OCI-LY1 (cell line): ENCODE results near the gene PIH1D1.

Source experiments
- H2AFZ ChIP-seq: fragments of 200-600 bp; sonication (generic), shearing (Covaris generic); 2 replicates; pipeline ENCODE4 v1.6.0; 2014; ENCODE audit warnings: antibody characterized with exemption, mild to moderate bottlenecking, low read length
- H3F3A ChIP-seq: fragments of 200-600 bp; sonication (generic), shearing (Covaris generic); 2 replicates; pipeline ENCODE4 v1.6.0; 2014; ENCODE audit warnings: mild to moderate bottlenecking, antibody characterized with exemption, low read length, moderate library complexity; ENCODE audit not compliant: insufficient read depth
- H3K27ac ChIP-seq: fragments of 200-600 bp; sonication (generic); 2 replicates; pipeline ENCODE4 v1.5.1; 2014; ENCODE audit warnings: low read length, mixed run types, mild to moderate bottlenecking, low read depth; ENCODE audit not compliant: poor library complexity, severe bottlenecking
- H3K27me3 ChIP-seq: fragments of 200-600 bp; sonication (generic); 2 replicates; pipeline ENCODE4 v1.6.0; 2014; ENCODE audit warnings: antibody characterized with exemption, mild to moderate bottlenecking, low read length, moderate library complexity; ENCODE audit not compliant: insufficient read depth
- H3K36me3 ChIP-seq: fragments of 200-600 bp; sonication (generic); 2 replicates; pipeline ENCODE4 v1.6.1; 2014; ENCODE audit warnings: mild to moderate bottlenecking, antibody characterized with exemption, low read length, moderate library complexity, mixed read lengths; ENCODE audit not compliant: insufficient read depth
- H3K4me1 ChIP-seq: fragments of 200-600 bp; sonication (generic); 2 replicates; pipeline ENCODE4 v1.5.1; 2014; ENCODE audit warnings: mild to moderate bottlenecking, low read length, moderate library complexity; ENCODE audit not compliant: insufficient read depth, severe bottlenecking
- H3K4me2 ChIP-seq: fragments of 200-600 bp; sonication (generic), shearing (Covaris generic); 2 replicates; pipeline ENCODE4 v1.6.1; 2014; ENCODE audit warnings: low read length
- H3K4me3 ChIP-seq: fragments of 200-600 bp; sonication (generic); 2 replicates; pipeline ENCODE4 v1.5.1; 2014; ENCODE audit warnings: low read length, low read depth, mild to moderate bottlenecking, mixed read lengths; ENCODE audit not compliant: poor library complexity, severe bottlenecking
- H3K79me2 ChIP-seq: fragments of 200-600 bp; shearing (Covaris generic); 2 replicates; pipeline ENCODE4 v1.6.1; 2016; ENCODE audit warnings: mixed run types, low read length, mixed read lengths; ENCODE audit not compliant: insufficient read depth
- H3K9ac ChIP-seq: fragments of 200-600 bp; sonication (generic), shearing (Covaris generic); 2 replicates; pipeline ENCODE4 v1.6.1; 2014; ENCODE audit warnings: mild to moderate bottlenecking, low read length, mixed read lengths
- H3K9me2 ChIP-seq: fragments of 200-600 bp; sonication (generic), shearing (Covaris generic); 2 replicates; pipeline ENCODE4 v1.6.1; 2014; ENCODE audit warnings: low read depth, mild to moderate bottlenecking, low read length, mixed read lengths
- H3K9me3 ChIP-seq: fragments of 200-600 bp; shearing (Covaris generic); 2 replicates; pipeline ENCODE4 v1.6.1; 2014; ENCODE audit warnings: low read length, mixed read lengths
- H4K20me1 ChIP-seq: fragments of 200-600 bp; sonication (generic), shearing (Covaris generic); 2 replicates; pipeline ENCODE4 v1.6.0; 2016; ENCODE audit warnings: mild to moderate bottlenecking, low read length; ENCODE audit not compliant: insufficient read depth
- CTCF ChIP-seq: fragments of 200-600 bp; sonication (generic), shearing (Covaris generic); IDR thresholded peaks from 2 replicates; pipeline ENCODE4 v1.5.1; 2017; ENCODE audit warnings: mild to moderate bottlenecking, antibody characterized with exemption, low read length, moderate library complexity, mixed read lengths
- EZH2 ChIP-seq: fragments of 200-600 bp; sonication (generic), shearing (Covaris generic); IDR thresholded peaks from 2 replicates; pipeline ENCODE4 v1.8.0; 2017; ENCODE audit warnings: borderline replicate concordance, mixed run types, mild to moderate bottlenecking, antibody characterized with exemption, low read length, moderate library complexity, mixed read lengths

PIH1D1 gene

GRCh38 chr19:49433240-49433901, 18.2 kb downstream of the PIH1D1 start:
- Histone ChIP-seq H2AFZ (no peak overlapping the region), H3K4me2 (no peak overlapping the region)

GRCh38 chr19:49432141-49433073, 19.2 kb downstream of the PIH1D1 start:
- Histone ChIP-seq H3K4me3 (no peak overlapping the region), H3K79me2 (no peaks in the 10 kb centered on the region), H4K20me1 (no peaks in the 10 kb centered on the region), H3K9me3 (no peaks in the 10 kb centered on the region), H3F3A (no peaks in the 10 kb centered on the region; the same call in 1 of the 2 replicates), H3K9me2 (no peaks in the 10 kb centered on the region), H3K4me1 (peaks cover 15% of the 10 kb centered on the region), H3K36me3 (no peaks in the 10 kb centered on the region), H3K27me3 (0 out of 2 replicates have a peak, but pooled peaks cover 6% of the 10 kb centered on the region), H3K9ac (no peak overlapping the region), H2AFZ (no peak overlapping the region), H3K4me2 (no peak overlapping the region), H3K27ac (no peak overlapping the region)
- TF ChIP-seq EZH2 (no peak), CTCF (no peak)

More at GRCh38 chr19:49433240-49433901, 18.2 kb downstream of the PIH1D1 start:
- Histone ChIP-seq H3K4me3 (no peak overlapping the region), H4K20me1 (no peaks in the 10 kb centered on the region), H3K79me2 (no peaks in the 10 kb centered on the region), H3F3A (no peaks in the 10 kb centered on the region; the same call in 1 of the 2 replicates), H3K27me3 (0 out of 2 replicates have a peak, but pooled peaks cover 2% of the 10 kb centered on the region), H3K4me1 (peaks cover 6% of the 10 kb centered on the region), H3K27ac (no peak overlapping the region), H3K36me3 (no peaks in the 10 kb centered on the region), H3K9me3 (no peaks in the 10 kb centered on the region), H3K9ac (no peak overlapping the region), H3K9me2 (no peaks in the 10 kb centered on the region)
- TF ChIP-seq EZH2 (no peak), CTCF (no peak)

DNA sequence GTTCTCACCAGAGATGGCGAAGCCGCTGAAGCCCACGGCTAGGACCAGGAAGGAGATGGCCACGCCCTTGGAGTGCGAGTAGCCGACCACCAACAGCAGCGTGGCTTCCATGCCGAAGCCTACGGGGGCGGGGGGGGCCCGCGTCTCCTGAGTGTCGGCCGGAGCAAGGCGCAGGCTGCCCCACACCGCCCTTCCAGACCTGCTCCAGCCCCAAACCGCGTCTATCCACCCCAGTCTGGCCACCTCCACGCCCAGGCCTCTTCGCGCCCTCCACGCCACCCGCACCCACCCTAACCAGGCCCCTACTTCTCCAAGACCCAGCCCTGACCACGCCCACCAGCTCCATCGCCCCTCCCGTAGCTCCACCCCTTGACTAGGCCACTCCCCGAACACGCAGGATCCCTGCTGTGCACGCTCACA, 20.3 kb downstream of the PIH1D1 start:
- H3F3A ChIP-seq: no peaks in the 10 kb centered on the region; the same call in 1 of the 2 replicates

More for the DNA sequence above, 20.3 kb downstream of the PIH1D1 start:
- Histone ChIP-seq H3K9ac (no peak overlapping the region), H3K4me2 (no peak overlapping the region), H3K36me3 (no peaks in the 10 kb centered on the region), H3K27me3 (peaks cover 12% of the 10 kb centered on the region; the same call in 1 of the 2 replicates), H3K9me3 (no peaks in the 10 kb centered on the region), H3K4me3 (no peak overlapping the region), H2AFZ (no peak overlapping the region), H3K27ac (no peak overlapping the region), H3K4me1 (peaks cover 12% of the 10 kb centered on the region), H3K9me2 (no peaks in the 10 kb centered on the region), H3K79me2 (no peaks in the 10 kb centered on the region), H4K20me1 (no peaks in the 10 kb centered on the region)
- TF ChIP-seq EZH2 (no peak), CTCF (no peak)
